Measurements from ENCODE around the gene NCOR1.

GRCh38 chr17:16158714-16159113, 56.6 kb downstream of the NCOR1 start:
- TF ChIP-seq CREB1 (IDR thresholded peaks at IDR 0.05): no peak
- TF ChIP-seq CTCF (IDR thresholded peaks at IDR 0.05; ENCODE audit: control extremely low read depth in 1 of 3, insufficient read depth in 1 of 3, low read depth in 1 of 3, low read length in 3 of 3): no peak
